HG03135 (cell line): Measurements from ENCODE around the gene CAMSAP1.
A peak's percentile ranks its signal among the peaks of the same experiment; 100 is the strongest.
"Not testable (repeated sequence)": the region's sequence is repeated elsewhere in the genome, so short reads cannot be mapped to it uniquely, and the experiment has no call there.

Source experiments
- ATAC-seq: cut with Tn5 transposase; IDR thresholded peaks from one replicate; pipeline ENCODE4 v1.9.1; 2021; ENCODE audit warnings: mild to moderate bottlenecking, moderate library complexity; ENCODE audit not compliant: unreplicated experiment

CAMSAP1 gene

GRCh38 chr9:135921749-135922310 is 14.5 kb upstream of the CAMSAP1 start:
- no peak for ATAC-seq

- no peak for ATAC-seq
These were observed 13.7 kb upstream of the CAMSAP1 start for GRCh38 chr9:135920973-135921585.

- ATAC-seq: no peak
These were observed 13.0 kb upstream of the CAMSAP1 start for GRCh38 chr9:135920256-135920930.

GRCh38 chr9:135919318-135919890 is 12.1 kb upstream of the CAMSAP1 start:
- ATAC-seq: no peak

GRCh38 chr9:135916227-135916626 is 8.9 kb upstream of the CAMSAP1 start:
- ATAC-seq: not testable (repeated sequence)

- no peak for ATAC-seq
These were observed 7.6 kb upstream of the CAMSAP1 start for GRCh38 chr9:135914921-135915320.

GRCh38 chr9:135911233-135911632 is 3.9 kb upstream of the CAMSAP1 start:
- ATAC-seq: not testable (repeated sequence)

GRCh38 chr9:135910757-135911156 is 3.4 kb upstream of the CAMSAP1 start:
- no peak for ATAC-seq

GRCh38 chr9:135910216-135910615 is 2.9 kb upstream of the CAMSAP1 start:
- no peak for ATAC-seq

- no peak for ATAC-seq
These were observed 2.0 kb upstream of the CAMSAP1 start for GRCh38 chr9:135909371-135909770.

GRCh38 chr9:135908754-135909204 is 1.4 kb upstream of the CAMSAP1 start:
- no peak for ATAC-seq

GRCh38 chr9:135908093-135908753 is 877 bp upstream of the CAMSAP1 start:
- ATAC-seq: no peak

GRCh38 chr9:135907006-135907430 is 328 bp downstream of the CAMSAP1 start:
- peak; percentile 32 for ATAC-seq

GRCh38 chr9:135906291-135907005 is 898 bp downstream of the CAMSAP1 start:
- ATAC-seq: peak; percentile 5

GRCh38 chr9:135905380-135906258 is 1.7 kb downstream of the CAMSAP1 start:
- ATAC-seq: no peak

- no peak for ATAC-seq
These were observed 3.4 kb downstream of the CAMSAP1 start for GRCh38 chr9:135903786-135904520.

GRCh38 chr9:135903358-135903656 is 4.0 kb downstream of the CAMSAP1 start:
- ATAC-seq: no peak

GRCh38 chr9:135902655-135903357 is 4.5 kb downstream of the CAMSAP1 start:
- ATAC-seq: no peak

- ATAC-seq: no peak
These were observed 5.5 kb downstream of the CAMSAP1 start for GRCh38 chr9:135901826-135902225.
